Sciatic nerve (tissue), 2 donors: ENCODE results near the gene SDF2. TPM values are rescaled to one million over a fixed set of nuclear protein-coding genes. Genes with fewer than 3 reads are reported as not detected.
"Not testable (repeated sequence)": the region's sequence is repeated elsewhere in the genome, so short reads cannot be mapped to it uniquely, and the experiment has no call there.

Experiments used
- ATAC-seq: fragments of 200-7000 bp; cut with Tn5 transposase; one replicate; pipeline ENCODE4 v1.9.1; 2020; ENCODE audit warnings: mild to moderate bottlenecking, moderate library complexity
- DNase-seq: peaks from one replicate; pipeline ENCODE4 v3.0.0-alpha.2; 2020; ENCODE audit warnings: low spot score
- intact Hi-C: fragments of 100-400 bp; cut with DNase I; formaldehyde crosslinking; loops from one replicate; pipeline ENCODE4 v1.14.2; 2022
- total RNA-seq: library from RNA; stranded (reverse); fragmentation: NEBNext Ultra II Directional; extraction: Animal tissue kit (Norgen Biotek cat#: 25700); gene quantifications from one replicate; pipeline ENCODE4 v1.2.1, GENCODE V29; 2021
- donor health status: DM: no; HTN: no; CAD: no.
- donor health status: DM: no; HTN: no; CAD: no.

The SDF2 gene
- total RNA-seq, 1 donor from 2014 or later = 33.7 TPM

DNA sequence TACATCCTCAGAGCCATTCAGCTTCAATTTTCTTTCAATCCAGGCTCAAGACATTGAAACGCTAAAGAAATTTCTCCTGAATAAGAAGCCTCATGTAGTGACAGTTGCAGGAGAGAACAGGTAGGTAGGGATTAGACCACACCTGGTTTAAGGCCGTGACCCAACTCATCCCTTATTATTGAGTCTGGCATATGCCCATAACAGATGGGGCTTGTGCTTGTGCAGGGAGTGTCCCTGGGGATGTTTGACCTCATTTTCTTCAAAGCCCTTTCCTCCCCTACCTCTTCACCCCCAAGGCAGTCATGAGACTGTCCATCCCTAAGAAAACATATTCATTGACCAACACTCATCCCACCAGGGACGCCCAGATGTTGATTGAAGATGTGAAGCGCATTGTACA, 24.6 kb upstream of the SDF2 start:
- no peak for DNase-seq
- intact Hi-C loops = no loop called here
- no peak for ATAC-seq

DNA sequence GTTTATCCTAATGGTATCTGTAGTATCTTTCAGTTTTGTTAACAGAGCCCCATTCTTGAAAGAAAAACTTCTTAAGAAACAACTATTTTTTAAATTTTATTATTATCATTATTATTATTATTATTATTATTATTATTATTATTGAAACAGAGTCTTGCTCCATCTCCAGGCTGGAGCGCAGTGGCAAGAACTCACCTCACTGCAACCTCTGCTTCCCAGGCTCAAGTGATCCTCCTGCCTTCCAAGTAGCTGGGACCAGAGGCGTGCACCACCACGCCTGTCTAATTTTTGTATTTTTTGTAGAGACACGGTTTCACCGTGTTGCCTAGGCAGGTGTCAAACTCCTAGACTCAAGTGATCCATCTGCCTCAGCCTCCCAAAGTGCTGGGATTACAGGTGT, 23.7 kb upstream of the SDF2 start:
- DNase-seq (no peak), ATAC-seq (no peak)
- intact Hi-C loops = no loop called here

- intact Hi-C loops = no loop called here
- DNase-seq (no peak), ATAC-seq (no peak)
Measured at GRCh38 chr17:28684963-28685362, 23.3 kb upstream of the SDF2 start.

DNA sequence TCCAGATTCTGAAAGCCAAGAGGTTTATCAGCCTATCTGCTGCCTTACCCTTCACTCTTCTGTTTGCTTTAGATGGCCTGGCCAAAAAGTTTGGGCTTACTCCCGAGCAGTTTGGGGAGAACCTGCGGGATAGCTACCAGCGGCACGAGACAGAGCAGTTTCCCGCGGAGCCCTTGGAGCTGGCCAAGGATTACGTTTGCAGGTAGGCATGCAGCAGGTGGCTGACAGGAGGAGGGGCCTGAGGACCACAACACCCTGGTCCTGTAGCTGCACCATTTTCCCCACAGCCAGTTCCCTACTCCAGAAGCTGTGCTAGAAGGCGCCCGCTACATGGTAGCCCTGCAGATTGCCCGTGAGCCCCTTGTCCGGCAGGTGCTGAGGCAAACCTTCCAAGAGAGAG, 20.9 kb upstream of the SDF2 start:
- ATAC-seq = no peak
- DNase-seq = no peak
- intact Hi-C loops = no loop called here

DNA sequence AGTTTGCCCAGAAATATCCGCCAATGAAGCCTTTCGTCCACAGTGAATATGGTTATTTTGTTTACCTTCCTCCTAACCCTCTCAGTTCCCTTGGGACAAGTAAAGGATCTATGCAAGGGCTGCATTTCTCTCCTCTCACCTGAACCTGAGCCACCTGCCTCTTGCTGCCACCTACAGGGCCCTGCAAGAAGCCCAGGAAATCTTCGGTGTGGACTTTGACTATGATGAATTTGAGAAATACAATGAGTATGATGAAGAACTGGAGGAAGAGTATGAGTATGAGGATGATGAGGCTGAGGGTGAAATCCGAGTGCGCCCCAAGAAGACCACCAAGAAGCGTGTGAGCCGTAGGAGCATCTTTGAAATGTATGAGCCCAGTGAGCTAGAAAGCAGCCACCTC, 14.3 kb upstream of the SDF2 start:
- intact Hi-C loops = loop anchor here (5.0 kb wide), 1 partner anchor 116 kb away; no protein-coding TSS in a partner anchor
- ATAC-seq = no peak
- DNase-seq = no peak

- no peak for DNase-seq
- intact Hi-C loops = loop anchor here (5.0 kb wide), 1 partner anchor 117 kb away; no protein-coding TSS in a partner anchor
- no peak for ATAC-seq
Measured at GRCh38 chr17:28675490-28675889, 13.8 kb upstream of the SDF2 start.

- intact Hi-C loops = no loop called here
- DNase-seq (no peak), ATAC-seq (no peak)
Measured at GRCh38 chr17:28669918-28670317, 8.2 kb upstream of the SDF2 start.

- intact Hi-C loops = no loop called here
- ATAC-seq (no peak), DNase-seq (no peak)
Measured at GRCh38 chr17:28667870-28668269, 6.2 kb upstream of the SDF2 start.

DNA sequence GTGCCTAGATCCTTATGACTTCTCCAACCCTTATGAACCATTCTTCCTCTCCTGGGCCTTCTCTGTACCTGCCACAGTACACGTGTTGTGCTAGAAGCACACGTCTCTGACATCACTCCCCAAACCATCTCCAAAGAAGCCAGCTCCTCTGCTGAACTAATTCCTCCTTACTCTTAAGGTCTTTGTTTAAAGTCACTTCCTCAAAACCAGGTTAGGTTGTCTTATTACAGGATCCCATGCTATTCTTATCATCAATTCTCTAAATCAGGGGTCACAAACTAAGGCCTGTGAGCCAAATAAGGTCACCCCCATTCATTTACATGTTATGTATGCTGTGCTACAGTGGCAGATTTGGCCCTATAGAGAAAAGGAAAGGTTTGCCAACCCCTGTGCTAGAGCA, 4.3 kb upstream of the SDF2 start:
- intact Hi-C loops = no loop called here
- DNase-seq = no peak
- no peak for ATAC-seq

GRCh38 chr17:28663723-28664122, 2.0 kb upstream of the SDF2 start:
- no peak for ATAC-seq
- intact Hi-C loops = no loop called here

GRCh38 chr17:28662527-28662829, 772 bp upstream of the SDF2 start:
- ATAC-seq (no peak), DNase-seq (no peak)
- intact Hi-C loops = no loop called here

More at GRCh38 chr17:28663723-28664122, 2.0 kb upstream of the SDF2 start:
- DNase-seq = no peak

GRCh38 chr17:28659497-28659881, 2.2 kb downstream of the SDF2 start:
- intact Hi-C loops = loop anchor here (5.0 kb wide), 1 partner anchor 532 kb away; no protein-coding TSS in a partner anchor
- not testable (repeated sequence) for DNase-seq, ATAC-seq

GRCh38 chr17:28658766-28659496, 2.8 kb downstream of the SDF2 start:
- intact Hi-C loops = loop anchor here (5.0 kb wide), 1 partner anchor 532 kb away; no protein-coding TSS in a partner anchor
- ATAC-seq, DNase-seq: not testable (repeated sequence)

DNA sequence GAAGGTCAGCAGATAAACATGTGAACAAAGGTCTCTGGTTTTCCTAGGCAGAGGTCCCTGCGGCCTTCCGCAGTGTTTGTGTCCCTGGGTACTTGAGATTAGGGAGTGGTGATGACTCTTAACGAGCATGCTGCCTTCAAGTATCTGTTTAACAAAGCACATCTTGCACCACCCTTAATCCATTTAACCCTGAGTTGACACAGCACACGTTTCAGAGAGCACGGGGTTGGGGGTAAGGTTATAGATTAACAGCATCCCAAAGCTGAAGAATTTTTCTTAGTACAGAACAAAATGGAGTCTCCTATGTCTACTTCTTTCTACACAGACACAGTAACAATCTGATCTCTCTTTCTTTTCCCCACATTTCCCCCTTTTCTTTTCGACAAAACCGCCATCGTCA, 3.4 kb downstream of the SDF2 start:
- intact Hi-C loops = loop anchor here (5.0 kb wide), 1 partner anchor 531 kb away; no protein-coding TSS in a partner anchor
- not testable (repeated sequence) for DNase-seq, ATAC-seq

DNA sequence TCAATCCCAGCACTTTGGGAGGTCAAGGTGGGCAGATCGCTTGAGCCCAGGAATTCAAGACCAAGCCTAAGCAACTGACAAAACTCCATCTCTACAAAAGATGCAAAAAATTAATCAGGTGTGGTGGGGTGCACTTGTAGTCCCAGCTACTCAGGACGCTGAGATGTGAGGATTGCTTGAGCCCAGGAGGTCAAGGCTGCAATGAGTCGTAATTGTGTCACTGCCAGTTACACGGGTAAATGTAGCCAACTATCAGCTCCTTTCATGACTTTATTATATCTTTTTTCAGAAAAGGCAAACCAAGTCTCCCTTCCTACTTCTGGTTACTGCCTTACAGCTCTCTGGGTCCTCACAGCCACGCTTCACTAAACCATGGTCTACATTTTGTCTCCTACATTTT, 4.0 kb downstream of the SDF2 start:
- intact Hi-C loops = loop anchor here (5.0 kb wide), 1 partner anchor 530 kb away; no protein-coding TSS in a partner anchor
- ATAC-seq (no peak), DNase-seq (no peak)

- intact Hi-C loops = loop anchor here (5.0 kb wide), 1 partner anchor 528 kb away; no protein-coding TSS in a partner anchor
- ATAC-seq (no peak), DNase-seq (no peak)
Measured at GRCh38 chr17:28655160-28655559, 6.5 kb downstream of the SDF2 start.

DNA sequence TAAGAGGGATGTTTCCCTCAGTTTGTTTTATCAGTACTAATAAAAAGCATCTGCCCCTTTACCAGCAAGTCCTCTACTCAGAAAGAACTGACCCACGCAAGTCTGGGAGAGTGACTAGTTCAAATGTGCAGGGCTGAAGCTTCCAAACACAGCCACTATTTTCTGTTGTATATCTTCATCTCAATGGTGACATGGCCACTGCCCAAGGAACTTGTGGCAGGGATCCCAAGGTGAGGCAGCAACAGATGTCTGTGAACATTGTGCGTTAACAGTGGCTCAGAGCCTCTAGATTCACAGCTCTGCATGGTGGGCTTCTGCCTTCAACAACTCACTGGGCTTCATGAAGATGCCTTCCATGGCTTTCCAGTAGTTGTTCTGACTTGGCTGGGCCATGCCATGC, 13.0 kb downstream of the SDF2 start:
- no peak for DNase-seq
- intact Hi-C loops = no loop called here
- ATAC-seq = no peak

DNA sequence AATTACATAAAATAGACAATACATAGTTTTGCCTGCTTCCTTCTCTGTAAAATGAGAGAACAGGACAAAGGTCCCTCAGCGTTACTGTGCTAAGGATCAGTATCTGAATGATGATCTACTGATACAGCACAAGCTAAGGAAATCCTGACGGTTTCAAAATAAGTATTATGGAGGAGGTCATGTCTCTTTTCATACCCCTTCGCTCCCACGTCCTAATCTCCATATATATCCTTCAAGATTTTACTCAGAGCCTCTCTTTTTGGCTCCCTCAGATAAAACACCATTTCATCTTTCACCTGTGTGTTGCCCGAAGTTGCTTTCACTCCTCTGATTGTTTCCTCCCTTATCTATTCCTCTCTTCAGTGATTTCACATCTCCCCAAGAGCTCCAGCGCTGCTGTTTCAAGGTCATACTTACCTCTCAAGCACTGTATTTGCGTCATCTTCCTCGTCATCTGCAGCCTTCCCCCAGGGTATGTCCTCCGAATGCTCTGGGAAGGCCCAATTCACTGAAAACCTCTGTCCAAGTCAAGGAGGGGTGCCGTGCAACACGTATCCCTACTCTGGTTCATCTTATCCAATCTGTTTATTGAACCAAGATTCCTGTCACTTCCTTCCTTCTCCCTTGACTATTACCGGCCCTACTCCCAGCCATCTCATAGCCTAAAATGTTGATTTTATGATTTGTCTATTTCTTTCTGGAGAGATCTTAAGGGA, 15.5 kb downstream of the SDF2 start:
- DNase-seq (no peak), ATAC-seq (no peak)
- intact Hi-C loops = no loop called here

DNA sequence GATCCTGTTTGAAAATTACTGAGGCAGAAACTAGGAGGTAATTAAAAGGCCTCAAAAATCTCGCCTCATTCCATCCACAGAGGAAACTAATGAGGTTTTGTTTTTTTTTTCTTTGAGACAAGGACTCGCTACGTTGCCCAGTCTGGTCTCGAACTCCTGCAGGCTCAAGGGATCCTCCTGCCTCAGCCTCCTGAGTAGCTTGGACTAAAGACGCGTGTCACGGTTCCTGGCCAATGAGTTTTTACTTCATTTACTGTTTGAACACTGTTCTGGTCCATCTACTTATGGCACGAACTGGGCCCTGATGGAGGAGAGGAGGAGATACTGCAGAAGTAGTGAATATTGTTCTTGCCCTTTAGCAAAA, 16.1 kb downstream of the SDF2 start:
- no peak for ATAC-seq
- intact Hi-C loops = no loop called here

DNA sequence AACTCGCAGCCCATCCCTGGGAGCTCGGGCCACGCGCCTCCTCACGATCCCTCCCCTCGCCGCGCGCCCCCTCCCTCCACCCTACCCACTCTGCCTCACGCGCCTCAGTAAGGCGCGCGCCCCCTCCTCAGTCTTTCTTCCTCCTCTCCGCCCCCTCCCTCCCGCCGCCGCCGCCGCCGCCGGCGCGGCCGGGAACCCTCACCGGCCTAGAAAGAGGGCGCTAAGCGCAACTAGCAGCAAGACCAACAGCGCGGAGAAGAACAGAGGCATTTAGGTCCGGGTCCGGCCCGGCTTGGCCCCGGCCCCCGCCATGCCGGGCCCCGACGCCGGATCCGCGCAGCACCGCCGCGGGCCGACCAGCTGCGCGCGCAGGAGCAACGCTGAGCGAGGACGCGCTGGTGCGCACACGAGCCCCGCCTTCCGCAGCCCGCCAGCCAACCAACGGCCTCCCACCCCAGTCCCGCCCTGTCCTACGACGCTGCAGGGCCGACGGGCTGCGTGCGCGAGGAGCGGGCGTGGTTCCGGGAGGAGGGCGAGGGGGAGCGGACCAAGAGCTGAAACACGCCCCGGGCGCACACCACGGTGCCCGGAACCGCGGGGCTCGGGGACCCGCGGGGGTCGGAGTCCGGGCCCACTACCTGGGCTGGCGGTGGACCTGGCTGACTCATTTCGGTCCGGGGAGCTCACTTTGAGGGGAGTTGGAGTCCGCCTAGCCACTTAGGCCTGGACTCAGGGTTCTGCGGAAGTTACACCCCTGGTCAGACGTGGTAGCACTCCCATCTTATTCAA, 16.7 kb downstream of the SDF2 start, which contains the start of gene BLTP2:
BLTP2 (minus strand) TSS at position 372 of the 789 bp plus-strand sequence; CDS start at position 270, 102 bp downstream.
- peak; percentile 98 for DNase-seq
- peak; percentile 99 for ATAC-seq
- intact Hi-C loops = no loop called here

More for the DNA sequence above, 16.1 kb downstream of the SDF2 start:
- no peak for DNase-seq
